Neural progenitor cell (in vitro differentiated cells): ENCODE measurements around the gene ACACA.

Experiments used
- CTCF ChIP-seq: fragments of 200-600 bp; sonication (generic); IDR thresholded peaks from 2 replicates; pipeline ENCODE4 v1.5.1; 2017; ENCODE audit warnings: antibody characterized with exemption, mild to moderate bottlenecking
- EZH2 ChIP-seq: fragments of 200-600 bp; sonication (generic); IDR thresholded peaks from 2 replicates; pipeline ENCODE4 v1.6.1; 2017; ENCODE audit warnings: antibody characterized with exemption, mild to moderate bottlenecking, moderate library complexity

DNA sequence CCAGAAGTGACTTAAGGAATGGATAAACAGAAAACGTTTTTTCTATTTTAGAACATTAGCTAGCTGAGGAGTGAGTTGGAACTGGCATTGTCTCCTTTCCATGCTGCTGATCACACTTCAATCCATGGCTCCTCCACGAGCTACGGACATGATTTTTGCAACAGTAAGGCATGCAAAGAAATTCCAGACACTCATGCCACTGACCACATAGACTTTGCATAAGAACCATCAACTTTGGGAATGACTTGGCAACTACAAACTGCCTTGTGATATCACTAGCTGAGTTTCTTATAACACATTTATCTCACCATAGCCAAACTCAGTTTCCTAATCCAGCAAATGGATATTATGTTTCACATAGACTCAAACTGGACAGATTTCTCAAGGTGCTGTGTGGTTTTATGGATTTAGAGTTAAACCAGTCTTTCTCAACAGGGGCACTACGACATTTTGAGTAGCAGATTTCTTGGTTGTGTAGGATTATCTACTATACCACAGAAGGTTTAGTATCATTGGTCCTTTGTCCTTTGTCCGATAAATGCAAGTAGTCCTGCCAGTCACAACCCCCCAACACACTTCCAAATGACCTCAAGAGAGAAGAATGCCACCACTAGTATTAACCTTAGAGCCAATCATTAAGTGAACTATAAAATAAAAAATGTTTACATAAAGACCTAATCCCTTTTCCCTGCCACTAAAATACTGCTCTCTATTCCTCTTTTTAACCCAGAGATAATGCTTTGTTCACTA lies 79.1 kb downstream of the ACACA start:
- TF ChIP-seq EZH2, result no peak
- TF ChIP-seq CTCF, result no peak
